NB4 (cell line): ENCODE results near the gene VAV3.

Experiments
- CTCF ChIP-seq: IDR thresholded peaks from one replicate; pipeline ENCODE4 v1.5.1; 2012; ENCODE audit warnings: low read depth, low read length
- MAX ChIP-seq: IDR thresholded peaks from 2 replicates; pipeline ENCODE4 v1.6.1; 2011; ENCODE audit warnings: low read depth, low read length
- MYC ChIP-seq: IDR thresholded peaks from 2 replicates; pipeline ENCODE4 v1.6.1; 2011; ENCODE audit warnings: low read depth, low read length
- POLR2A ChIP-seq: IDR thresholded peaks from 2 replicates; pipeline ENCODE4 v1.6.1; 2011; ENCODE audit warnings: mild to moderate bottlenecking; ENCODE audit not compliant: insufficient read length; ENCODE audit errors: extremely low read depth

- TF ChIP-seq CTCF (no peak), POLR2A (no peak), MAX (no peak), MYC (no peak)
These were observed 261.9 kb downstream of the VAV3 start for GRCh38 chr1:107702946-107703571.
